HG02938 (cell line): ENCODE measurements around the gene SLC40A1.

Experiments used
- ATAC-seq: cut with Tn5 transposase; IDR thresholded peaks from one replicate; pipeline ENCODE4 v1.9.1; 2021; ENCODE audit warnings: mild to moderate bottlenecking, moderate library complexity; ENCODE audit not compliant: unreplicated experiment

The SLC40A1 gene

DNA sequence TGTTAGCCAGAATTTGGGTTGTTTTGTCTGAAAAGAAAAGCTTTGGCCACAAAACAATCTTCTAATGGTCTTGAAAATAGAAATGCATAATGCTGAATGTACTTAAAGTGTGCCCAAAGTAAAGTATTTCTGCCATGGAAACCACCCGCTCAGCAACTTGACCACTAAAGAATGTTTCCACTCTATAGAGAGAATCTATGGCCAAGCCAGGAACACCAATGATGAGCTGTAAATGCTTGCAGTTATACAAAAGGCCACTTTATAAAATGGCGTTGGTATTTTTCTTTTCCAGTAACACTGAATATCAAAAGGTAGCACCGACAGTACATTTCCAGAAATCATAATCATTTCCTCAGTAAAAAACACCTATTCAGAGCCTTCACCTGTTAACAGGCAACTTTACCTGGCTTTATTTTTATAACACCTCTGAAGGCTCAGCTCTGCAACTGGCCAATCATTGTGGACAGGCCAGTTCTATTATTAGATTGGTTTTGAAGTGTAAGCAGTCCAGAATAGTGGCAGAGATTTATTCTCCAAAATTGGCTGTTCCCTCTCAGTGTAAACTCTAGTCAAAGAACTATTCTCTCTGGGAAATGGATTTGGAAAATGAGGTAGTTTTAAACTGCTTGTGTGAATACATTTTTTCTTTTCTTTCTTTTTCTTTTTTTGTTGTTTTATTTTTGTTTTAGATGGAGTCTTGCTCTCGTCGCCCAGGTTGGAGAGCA, 36.1 kb downstream of the SLC40A1 start:
- ATAC-seq: no peak

DNA sequence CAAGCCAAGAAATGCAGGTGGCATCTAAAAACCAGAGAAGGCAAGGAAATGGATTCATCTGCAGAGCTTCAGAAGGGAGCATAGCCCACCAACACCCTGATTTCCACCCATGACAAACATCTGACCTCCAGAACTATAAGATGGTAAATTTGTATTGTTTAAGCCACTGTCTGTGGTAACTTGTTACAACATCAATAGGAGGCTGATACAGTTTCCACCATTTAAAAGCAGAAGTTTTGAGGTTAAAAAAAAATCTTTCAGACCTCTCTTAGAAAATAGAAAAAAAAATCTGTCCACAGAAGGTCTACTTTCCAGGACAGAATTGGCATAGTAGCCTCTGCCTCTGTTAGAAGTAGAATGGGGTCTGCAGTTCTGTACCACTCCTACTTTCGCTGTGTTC, 37.2 kb downstream of the SLC40A1 start:
- ATAC-seq: no peak

DNA sequence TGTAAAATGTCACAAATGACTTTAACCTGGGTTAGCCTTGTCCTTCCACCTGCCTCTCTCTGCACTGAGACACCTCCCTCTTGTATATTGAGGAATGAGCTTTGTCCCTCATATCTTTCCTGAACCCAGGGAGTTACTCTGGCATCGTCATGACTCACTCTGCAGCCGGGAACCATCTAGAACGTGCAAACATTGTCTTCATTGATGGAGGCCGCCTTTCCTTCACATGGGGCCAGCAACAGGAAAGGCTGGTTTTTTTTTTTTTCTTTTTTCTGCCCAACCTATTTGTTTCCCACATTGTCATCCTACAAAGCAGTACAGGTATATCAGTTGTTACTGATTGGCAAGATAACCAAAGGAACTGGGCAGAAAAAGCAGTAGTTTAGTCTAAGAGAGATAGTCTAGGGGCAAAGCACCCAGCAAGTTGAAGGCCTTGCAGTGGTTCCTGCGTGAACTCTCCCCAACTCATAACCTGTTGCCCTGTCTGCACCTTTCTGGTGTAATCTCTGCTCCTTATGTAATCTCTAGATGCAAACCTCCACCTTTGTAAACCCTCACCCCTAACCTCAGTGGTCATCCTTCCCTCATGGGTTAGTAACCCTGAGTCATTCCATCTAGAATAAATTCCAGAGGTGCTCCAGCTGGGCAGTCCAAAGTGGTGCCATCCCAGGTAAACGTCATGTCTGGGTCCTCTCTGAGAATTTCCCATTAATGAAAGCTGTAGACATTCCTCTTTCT, 38.3 kb downstream of the SLC40A1 start:
- ATAC-seq: no peak

DNA sequence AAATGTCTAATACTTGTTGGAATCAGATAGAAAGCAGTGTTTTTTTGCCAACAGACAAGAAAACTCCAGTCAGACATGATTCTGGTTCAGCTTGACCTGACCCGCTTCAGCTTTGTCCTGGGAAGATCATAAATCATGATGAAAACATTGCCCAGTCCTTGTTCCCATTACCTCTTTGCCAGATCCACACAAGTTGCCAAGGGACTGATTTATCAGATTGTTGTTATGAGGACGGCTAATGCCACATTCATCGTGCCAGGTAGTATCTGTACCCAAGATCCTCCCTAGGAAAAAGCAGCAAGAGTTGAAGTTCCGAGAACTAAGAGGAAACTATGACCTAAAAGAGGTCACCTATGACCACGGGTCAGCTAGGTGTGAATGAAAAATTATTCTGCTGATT, 39.0 kb downstream of the SLC40A1 start:
- ATAC-seq: no peak

DNA sequence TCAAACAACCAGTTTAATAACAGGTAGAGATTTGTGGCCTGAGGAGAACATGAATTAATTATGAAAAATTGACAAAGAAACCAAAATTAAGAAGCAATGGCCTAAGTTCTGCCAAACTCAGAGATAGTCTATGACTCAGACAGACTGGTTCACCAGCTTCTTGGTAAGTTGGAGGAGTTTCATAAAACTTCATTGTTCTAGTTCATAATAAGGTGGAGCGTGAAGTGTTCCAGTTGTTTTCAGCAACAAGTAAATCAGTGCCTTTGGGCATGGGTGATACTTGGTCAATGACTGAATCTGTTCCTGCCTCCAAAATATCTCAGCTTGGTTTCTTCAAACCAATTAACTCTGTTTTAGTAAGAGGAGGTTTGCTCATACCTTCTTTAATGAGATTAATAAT, 40.0 kb downstream of the SLC40A1 start:
- ATAC-seq: no peak

- no peak for ATAC-seq
These were observed 42.2 kb downstream of the SLC40A1 start for GRCh38 chr2:189538402-189538801.

GRCh38 chr2:189536830-189537229, 43.8 kb downstream of the SLC40A1 start:
- no peak for ATAC-seq

DNA sequence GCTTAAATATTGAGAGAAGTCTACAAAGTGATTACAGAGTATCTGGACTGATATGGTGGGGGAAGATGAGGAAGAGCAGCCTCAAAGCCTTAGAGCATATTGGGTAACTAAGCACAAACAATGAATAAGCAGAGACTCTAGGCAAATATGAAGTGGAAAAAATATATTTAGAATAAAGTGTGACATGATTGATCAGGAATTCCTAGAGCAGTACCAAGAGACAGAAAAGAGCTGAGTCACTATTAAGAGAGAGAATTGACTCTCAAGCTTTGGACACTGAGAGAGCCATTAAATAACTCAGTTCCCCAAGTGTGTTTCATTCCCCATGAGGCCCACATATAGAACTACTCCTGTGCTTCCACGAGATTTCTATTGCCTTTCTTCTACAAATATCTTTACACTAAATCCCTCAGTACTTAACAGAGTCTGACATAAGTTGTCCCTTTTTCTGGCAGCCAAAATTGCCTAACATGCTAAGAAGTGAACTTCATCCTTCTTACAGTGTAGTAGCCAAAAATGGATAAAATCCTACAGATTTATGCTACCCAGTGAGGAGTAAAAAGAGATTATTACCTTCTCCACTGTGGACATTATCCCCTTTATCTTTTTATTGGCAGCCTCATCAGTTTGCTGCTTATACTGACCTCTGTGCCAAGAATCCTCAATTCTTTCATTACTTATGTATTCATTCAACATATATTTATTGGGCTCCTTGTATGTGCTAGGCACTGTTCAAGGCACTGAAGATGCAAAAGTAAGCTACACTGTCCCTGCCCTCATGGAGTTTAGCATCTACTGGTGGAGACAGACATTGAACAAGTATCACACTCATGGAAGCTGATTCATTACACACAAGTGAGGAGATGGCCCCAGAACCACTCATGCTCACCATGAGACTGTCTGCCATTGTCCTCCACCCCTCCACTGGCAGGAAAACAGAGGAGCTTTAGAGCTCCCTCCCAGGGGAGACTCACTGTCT, 45.4 kb downstream of the SLC40A1 start:
- no peak for ATAC-seq

- ATAC-seq: no peak
These were observed 47.1 kb downstream of the SLC40A1 start for GRCh38 chr2:189533288-189534035.

- ATAC-seq: no peak
These were observed 49.5 kb downstream of the SLC40A1 start for GRCh38 chr2:189530965-189531637.

- ATAC-seq: no peak
These were observed 52.0 kb downstream of the SLC40A1 start for GRCh38 chr2:189528617-189529016.

DNA sequence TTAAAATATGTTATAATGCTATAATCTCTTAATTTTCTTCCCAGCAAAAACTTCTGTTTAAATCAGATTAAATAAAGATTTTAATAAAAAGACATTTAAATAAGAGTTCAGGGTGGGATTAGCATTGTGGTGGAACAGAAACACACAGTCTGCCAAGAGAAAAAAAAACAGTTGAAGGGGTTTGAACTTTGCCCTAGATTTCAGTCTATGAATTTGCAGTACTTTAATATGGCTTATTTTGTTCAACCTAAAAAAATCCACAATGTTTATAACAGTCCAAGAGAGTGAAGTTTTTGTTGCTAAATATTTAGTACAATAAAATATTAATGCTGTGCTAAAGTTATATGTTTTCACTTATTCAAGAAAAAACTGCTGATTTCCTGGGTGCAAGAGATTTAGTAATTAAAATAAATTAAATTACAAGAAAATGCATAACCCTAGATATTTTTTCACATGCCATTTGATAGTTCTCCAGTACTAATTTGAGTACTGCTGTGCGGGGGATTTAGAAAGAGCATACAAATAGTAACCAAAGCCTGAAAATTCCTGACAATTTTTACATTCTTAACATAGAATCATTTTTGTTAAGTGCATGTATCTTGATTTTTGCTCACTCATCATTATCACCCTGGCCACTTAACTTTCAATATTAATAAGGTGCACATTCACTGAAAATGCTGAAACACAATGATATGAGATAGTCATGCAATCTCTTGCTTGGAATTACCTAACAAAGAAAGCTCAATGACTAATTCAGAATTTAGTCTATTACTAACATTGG, 52.6 kb downstream of the SLC40A1 start:
- ATAC-seq: no peak

DNA sequence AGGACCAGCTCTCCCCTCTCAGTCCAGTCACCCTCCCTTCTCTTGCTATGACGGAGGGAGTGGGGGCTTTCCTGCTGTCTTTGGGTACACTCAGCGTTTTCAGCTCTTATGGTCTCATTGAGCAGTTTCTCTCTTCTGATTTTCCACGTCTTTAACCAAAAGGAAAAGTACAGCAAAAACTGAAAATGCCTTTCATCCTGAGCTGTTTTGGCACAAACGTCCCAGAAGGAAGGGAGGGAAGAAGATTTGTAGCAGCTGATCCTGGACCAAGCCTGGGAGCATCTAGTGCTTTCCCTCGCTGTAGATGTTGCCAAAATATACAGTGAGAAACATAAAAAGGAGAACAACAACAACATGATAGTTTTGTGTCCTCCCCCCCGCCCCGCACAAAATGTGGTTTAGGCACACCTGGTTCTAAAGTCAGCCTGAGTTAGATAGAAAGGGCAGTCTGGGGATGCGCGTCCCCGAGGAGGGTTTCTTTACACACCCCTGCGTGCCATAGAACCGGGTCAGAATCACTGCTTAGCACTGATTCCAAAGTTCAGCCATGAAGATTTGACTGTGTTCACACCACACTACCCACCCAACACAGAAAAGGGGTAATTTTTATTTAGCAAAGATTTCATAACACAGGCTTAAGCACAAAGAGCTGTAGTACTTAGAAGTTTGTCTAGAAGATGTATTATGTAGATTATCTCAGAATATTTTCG, 53.4 kb downstream of the SLC40A1 start:
- no peak for ATAC-seq

GRCh38 chr2:189526241-189526640, 54.3 kb downstream of the SLC40A1 start:
- ATAC-seq: no peak

DNA sequence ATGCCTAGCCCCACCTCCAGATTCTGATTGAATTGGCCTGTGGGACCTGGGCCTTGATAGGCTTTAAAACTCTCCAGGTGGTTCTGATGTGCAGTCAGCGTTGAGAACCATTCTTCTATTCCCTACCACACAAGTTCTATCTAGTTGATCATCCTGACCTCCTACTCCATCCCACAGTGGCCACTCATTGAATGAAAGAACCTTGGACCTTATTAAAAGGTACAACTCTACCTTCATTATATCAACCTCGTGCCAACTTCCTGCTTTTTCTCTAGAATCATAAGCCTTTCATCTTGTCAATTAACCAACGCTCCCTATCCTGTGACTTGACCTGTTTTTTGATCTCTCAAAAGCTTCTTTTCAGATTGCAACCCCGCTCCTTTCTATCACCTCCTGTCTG, 55.8 kb downstream of the SLC40A1 start:
- no peak for ATAC-seq

GRCh38 chr2:189522435-189523151, 58.0 kb downstream of the SLC40A1 start:
- ATAC-seq: no peak

GRCh38 chr2:189521699-189522434, 58.7 kb downstream of the SLC40A1 start:
- ATAC-seq: peak; percentile 68
